ENCODE results near the gene TWSG1. TPM values are rescaled to one million over a fixed set of nuclear protein-coding genes. Genes with fewer than 3 reads are reported as not detected.

The TWSG1 gene
- total and polyA plus RNA-seq, 10 of the 15 experiments (the other 5 are each of a cell fraction or from before 2014, with no cell fraction given), result 11.1 to 45.1 (median 27.7) TPM

DNA sequence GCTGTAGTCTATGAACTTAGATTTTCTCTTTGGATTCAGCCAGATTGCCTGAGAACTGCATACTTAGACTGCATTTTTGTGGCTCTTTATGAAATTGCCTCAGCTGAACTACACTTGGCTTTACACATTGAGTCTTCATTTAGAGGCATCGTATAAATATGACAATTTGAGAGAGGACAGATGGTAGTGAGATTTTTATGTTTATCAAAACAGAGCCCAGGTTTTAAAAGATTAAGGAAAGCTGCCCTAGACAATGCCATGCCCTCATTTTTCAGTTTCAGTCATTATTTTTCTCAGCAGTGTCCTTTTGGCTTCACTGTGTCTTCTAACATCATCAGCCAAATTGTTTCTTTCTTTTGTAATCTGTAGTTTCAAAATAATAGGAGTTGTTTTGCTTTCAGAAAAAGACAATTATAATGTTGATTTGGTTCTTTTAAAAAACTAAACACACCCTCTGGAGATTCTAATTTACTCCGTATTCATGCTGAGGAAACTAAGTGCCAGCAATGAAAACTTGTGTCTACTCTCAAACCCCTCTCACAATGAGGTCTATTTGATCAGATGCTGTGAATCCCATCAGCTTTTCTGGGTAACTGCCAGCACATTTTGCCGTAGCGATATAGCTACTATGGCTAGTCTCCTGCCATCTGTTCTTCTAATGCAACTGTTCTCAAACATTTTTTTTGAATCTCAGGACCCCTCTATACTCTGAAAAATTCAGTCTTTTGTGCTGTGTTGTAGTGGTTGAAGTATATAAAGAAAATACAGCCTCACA lies 46.2 kb downstream of the TWSG1 start (continued):
- TF ChIP-seq SUZ12 (IDR thresholded peaks at IDR 0.05; ENCODE audit: unreplicated experiment), result no peak

DNA sequence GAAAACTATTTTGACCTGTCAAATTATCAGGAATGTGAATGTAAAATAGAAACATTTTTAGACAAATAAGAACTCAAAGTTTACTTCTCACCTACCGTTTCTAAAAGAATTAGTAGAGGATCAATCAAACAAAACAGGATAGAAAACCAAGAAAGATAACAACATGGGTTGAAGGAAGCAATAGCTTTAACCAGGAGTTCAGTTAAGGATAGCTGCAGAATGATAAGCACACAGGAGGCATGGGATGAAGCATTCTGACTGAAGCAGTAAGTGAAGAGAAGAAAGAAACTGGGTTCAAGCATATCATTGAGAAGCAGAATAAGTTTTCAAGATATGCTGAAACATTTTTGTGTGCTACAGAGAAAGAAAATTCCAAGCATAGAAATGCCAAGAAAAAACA lies 52.3 kb downstream of the TWSG1 start:
- H3K9ac ChIP-seq (ENCODE audit: control insufficient read depth, insufficient read depth, low read length), result no peak overlapping the region
- no peaks in the 10 kb centered on the region for H3K4me1 ChIP-seq (ENCODE audit: control insufficient read depth, insufficient read depth, low read length)
- no peaks in the 10 kb centered on the region for H3K27me3 ChIP-seq (replicated peaks in 1 of 2; ENCODE audit: control insufficient read depth in 2 of 2, insufficient read depth in 2 of 2, low read length in 1 of 2)
- no peak overlapping the region for H3K4me3 ChIP-seq
- H3K4me2 ChIP-seq (ENCODE audit: control insufficient read depth, insufficient read depth), result no peak overlapping the region
- H4K20me1 ChIP-seq (ENCODE audit: control insufficient read depth, insufficient read depth), result no peaks in the 10 kb centered on the region
- in situ Hi-C loops (cut with MboI), result no loop called here
- no peak overlapping the region for H2AFZ ChIP-seq (ENCODE audit: control insufficient read depth, low read depth, low read length)
- 0 out of 4 replicates have a peak, but pooled peaks cover 0 to 2% of the 10 kb centered on the region in 2 experiments for H3K36me3 ChIP-seq (ENCODE audit: control insufficient read depth in 2 of 2, insufficient read depth in 2 of 2, low read length in 1 of 2)
- no peak for ATAC-seq
- DNase-seq (ENCODE audit: low read depth, low spot score), result no peak
- H3K27ac ChIP-seq (ENCODE audit: control insufficient read depth, insufficient read depth), result no peak overlapping the region
- no peak for TF ChIP-seq RFX5 (IDR thresholded peaks at IDR 0.05; ENCODE audit: low read depth, low read length)
- no peak for TF ChIP-seq ZNF622 (IDR thresholded peaks at IDR 0.05)
- TF ChIP-seq BMI1 (IDR thresholded peaks at IDR 0.05; ENCODE audit: borderline replicate concordance), result no peak
- no peak for TF ChIP-seq YBX1 (IDR thresholded peaks at IDR 0.05)
- no peak for TF ChIP-seq FOS (IDR thresholded peaks at IDR 0.05; ENCODE audit: borderline replicate concordance, extremely low read depth, insufficient read length)
- TF ChIP-seq, protein P1, sequence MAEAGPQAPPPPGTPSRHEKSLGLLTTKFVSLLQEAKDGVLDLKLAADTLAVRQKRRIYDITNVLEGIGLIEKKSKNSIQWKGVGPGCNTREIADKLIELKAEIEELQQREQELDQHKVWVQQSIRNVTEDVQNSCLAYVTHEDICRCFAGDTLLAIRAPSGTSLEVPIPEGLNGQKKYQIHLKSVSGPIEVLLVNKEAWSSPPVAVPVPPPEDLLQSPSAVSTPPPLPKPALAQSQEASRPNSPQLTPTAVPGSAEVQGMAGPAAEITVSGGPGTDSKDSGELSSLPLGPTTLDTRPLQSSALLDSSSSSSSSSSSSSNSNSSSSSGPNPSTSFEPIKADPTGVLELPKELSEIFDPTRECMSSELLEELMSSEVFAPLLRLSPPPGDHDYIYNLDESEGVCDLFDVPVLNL (IDR thresholded peaks at IDR 0.05; ENCODE audit: low read depth, low read length), result no peak
- TF ChIP-seq MTA3 (IDR thresholded peaks at IDR 0.05; ENCODE audit: borderline replicate concordance, low read length), result no peak
- no peak for TF ChIP-seq IKZF1 (conservative IDR thresholded peaks at IDR 0.05)
- no peak for TF ChIP-seq ASH2L (IDR thresholded peaks at IDR 0.05; ENCODE audit: borderline replicate concordance, low read depth)
- BruUV-seq (replicated peaks), result no TSS peak
- FAIRE-seq, result no peak
- ChIA-PET CTCF (interaction anchor here (0.7 kb wide), 1 partner anchor 209 kb away, joined by 3 read pairs; no protein-coding TSS in a partner anchor), POLR2A (interaction anchor here (0.6 kb wide), 2 partner anchors 11 to 662 kb away, joined by 3 to 6 read pairs; no protein-coding TSS in a partner anchor), SMC1A (ENCODE audit: uncharacterized antibody, unreplicated experiment) (no interaction called here), RAD21 (ENCODE audit: unreplicated experiment) (no interaction called here)
- H3K79me2 ChIP-seq (ENCODE audit: control insufficient read depth, insufficient read depth, low read length), result no peaks in the 10 kb centered on the region
- 58% methylated on average over 1 of the region's 1 CpG for WGBS (ENCODE audit: insufficient coverage, insufficient replicate concordance, low lambda C conversion rate, missing lambda C conversion rate)
- intact Hi-C loops (cut with micrococcal nuclease; ENCODE audit: unreplicated experiment), result no loop called here
- H3K9me3 ChIP-seq (replicated peaks; ENCODE audit: control insufficient read depth, insufficient read depth, low read length), result peaks cover 4% of the 10 kb centered on the region; the same call in 2 of the 3 replicates
